NCI-H1694 treated with DMSO at 0.1 percent for 48 hours (cell line): ENCODE results near the gene SMIM20.

Experiments
- DNase-seq: peaks from one replicate; lab custom pipeline; 2025; lab: John Stamatoyannopoulos, UW

The SMIM20 gene

GRCh38 chr4:25955705-25956104 lies 41.7 kb downstream of the SMIM20 start:
- no peak for DNase-seq

- no peak for DNase-seq
These were observed 42.2 kb downstream of the SMIM20 start for GRCh38 chr4:25956260-25956659.

GRCh38 chr4:25958110-25958509 lies 44.1 kb downstream of the SMIM20 start:
- no peak for DNase-seq

GRCh38 chr4:25962393-25962792 lies 48.4 kb downstream of the SMIM20 start:
- no peak for DNase-seq

GRCh38 chr4:25965629-25966028 lies 51.6 kb downstream of the SMIM20 start:
- DNase-seq: no peak

GRCh38 chr4:25966171-25966570 lies 52.2 kb downstream of the SMIM20 start:
- DNase-seq: no peak

- no peak for DNase-seq
These were observed 55.5 kb downstream of the SMIM20 start for GRCh38 chr4:25969374-25970155.

- no peak for DNase-seq
These were observed 56.2 kb downstream of the SMIM20 start for GRCh38 chr4:25970226-25970675.

- no peak for DNase-seq
These were observed 56.8 kb downstream of the SMIM20 start for GRCh38 chr4:25970691-25971432.

- no peak for DNase-seq
These were observed 58.3 kb downstream of the SMIM20 start for GRCh38 chr4:25972366-25972765.

- no peak for DNase-seq
These were observed 59.1 kb downstream of the SMIM20 start for GRCh38 chr4:25972984-25973745.

- DNase-seq: no peak
These were observed 62.8 kb downstream of the SMIM20 start for GRCh38 chr4:25976780-25977179.

GRCh38 chr4:25977397-25978170 lies 63.6 kb downstream of the SMIM20 start:
- no peak for DNase-seq

- no peak for DNase-seq
These were observed 64.3 kb downstream of the SMIM20 start for GRCh38 chr4:25978327-25978726.
